Measurements from ENCODE around the gene RBMS3. TPM values are rescaled to one million over a fixed set of nuclear protein-coding genes. Genes with fewer than 3 reads are reported as not detected.

Gene RBMS3
- total and polyA plus RNA-seq, 9 donors, result 11.6 to 79.2 (median 63.1) TPM

DNA sequence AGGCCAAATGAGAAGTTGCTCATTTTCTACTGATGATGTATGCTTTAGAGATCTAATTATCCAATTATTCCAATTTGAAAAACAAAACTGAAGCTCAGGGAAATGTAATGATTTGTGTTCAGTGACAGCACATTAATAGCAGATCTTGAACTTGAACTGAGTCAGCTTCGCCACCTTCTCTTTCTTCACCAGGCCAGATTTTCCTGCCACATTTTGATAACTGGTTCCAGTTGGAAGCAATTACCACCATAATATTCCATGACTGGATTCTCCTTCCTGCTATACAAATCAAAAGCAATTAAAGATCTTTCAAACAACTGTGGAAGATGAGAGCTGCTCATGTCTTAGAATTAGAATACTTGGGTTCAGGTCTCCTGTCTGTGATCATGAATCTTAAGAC lies 334.1 kb downstream of the RBMS3 start:
- 90 to 100% (median 97%) methylated on average over 1 of the region's 1 CpG for WGBS, 3 donors
- intact Hi-C loops (cut with DNase I), result no loop called here
- no peak for TF ChIP-seq POLR2A (IDR thresholded peaks at IDR 0.05)
- TF ChIP-seq, protein P1, sequence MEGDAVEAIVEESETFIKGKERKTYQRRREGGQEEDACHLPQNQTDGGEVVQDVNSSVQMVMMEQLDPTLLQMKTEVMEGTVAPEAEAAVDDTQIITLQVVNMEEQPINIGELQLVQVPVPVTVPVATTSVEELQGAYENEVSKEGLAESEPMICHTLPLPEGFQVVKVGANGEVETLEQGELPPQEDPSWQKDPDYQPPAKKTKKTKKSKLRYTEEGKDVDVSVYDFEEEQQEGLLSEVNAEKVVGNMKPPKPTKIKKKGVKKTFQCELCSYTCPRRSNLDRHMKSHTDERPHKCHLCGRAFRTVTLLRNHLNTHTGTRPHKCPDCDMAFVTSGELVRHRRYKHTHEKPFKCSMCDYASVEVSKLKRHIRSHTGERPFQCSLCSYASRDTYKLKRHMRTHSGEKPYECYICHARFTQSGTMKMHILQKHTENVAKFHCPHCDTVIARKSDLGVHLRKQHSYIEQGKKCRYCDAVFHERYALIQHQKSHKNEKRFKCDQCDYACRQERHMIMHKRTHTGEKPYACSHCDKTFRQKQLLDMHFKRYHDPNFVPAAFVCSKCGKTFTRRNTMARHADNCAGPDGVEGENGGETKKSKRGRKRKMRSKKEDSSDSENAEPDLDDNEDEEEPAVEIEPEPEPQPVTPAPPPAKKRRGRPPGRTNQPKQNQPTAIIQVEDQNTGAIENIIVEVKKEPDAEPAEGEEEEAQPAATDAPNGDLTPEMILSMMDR (IDR thresholded peaks at IDR 0.05), result no peak
- no peak for TF ChIP-seq EP300 (IDR thresholded peaks at IDR 0.05)
- Histone ChIP-seq H3K4me3 (no peak overlapping the region), H3K27me3 (no peaks in the 10 kb centered on the region), H3K9me3 (no peaks in the 10 kb centered on the region), H3K4me1 (ENCODE audit: insufficient read depth) (no peaks in the 10 kb centered on the region), H3K27ac (no peak overlapping the region), H3K36me3 (no peaks in the 10 kb centered on the region)
- DNase-seq, result no peak

DNA sequence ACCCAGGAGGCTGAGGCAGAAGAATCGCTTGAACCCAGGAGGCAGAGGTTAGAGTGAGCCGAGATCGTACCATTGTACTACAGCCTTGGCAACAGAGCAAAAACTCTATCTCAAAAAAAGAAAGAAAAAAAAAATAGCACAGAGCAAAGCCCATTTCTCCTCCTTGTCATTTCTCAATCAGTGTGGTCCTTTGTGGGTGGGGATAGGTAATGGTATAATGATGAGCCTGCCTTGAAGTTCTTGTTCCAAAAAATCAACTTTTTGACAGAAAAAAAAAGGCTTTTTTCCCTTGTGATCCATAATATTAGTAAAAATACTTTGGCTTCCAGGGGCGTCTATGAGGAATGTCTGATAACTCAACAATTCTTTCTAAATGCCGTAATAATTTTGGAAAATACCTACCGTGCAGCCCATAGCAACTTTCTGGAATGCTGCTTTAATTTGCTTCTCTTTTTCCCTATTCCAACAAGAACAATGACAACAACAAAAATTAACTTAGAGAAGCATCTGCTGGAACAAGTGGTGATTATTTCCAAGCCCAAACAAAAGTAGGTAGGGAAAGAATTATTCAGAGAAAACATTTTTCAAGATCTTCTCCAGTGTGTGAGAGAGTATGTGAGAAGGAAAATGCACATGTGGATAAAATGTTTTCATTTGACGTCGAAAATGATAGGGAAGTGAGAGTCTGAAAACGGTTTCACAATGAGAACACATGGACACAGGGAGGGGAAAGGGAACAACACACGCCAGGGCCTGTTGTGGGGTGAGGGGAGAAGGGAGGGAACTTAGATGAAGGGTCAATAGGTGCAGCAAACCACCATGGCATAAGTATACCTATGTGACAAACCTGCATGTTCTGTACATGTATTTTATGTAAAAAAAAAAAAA lies 337.8 kb downstream of the RBMS3 start:
- no peaks in the 10 kb centered on the region for H3K36me3 ChIP-seq
- H3K27ac ChIP-seq, result peak overlapping the region in 1 of 2 donors; percentile 19
- no peaks in the 10 kb centered on the region for H3K27me3 ChIP-seq
- 22 to 29% (median 26%) methylated on average over 10 of the region's 10 CpGs for WGBS, 3 donors
- H3K4me1 ChIP-seq (ENCODE audit: insufficient read depth), result no peaks in the 10 kb centered on the region
- no peak for TF ChIP-seq EP300 (IDR thresholded peaks at IDR 0.05)
- TF ChIP-seq, protein P1 (IDR thresholded peaks at IDR 0.05), result no peak
- no peak for TF ChIP-seq POLR2A (IDR thresholded peaks at IDR 0.05)
- intact Hi-C loops (cut with DNase I), result no loop called here
- peak in 1 of 5 donors; percentile 25 for DNase-seq
- no peak overlapping the region for H3K4me3 ChIP-seq
- H3K9me3 ChIP-seq, result no peaks in the 10 kb centered on the region

DNA sequence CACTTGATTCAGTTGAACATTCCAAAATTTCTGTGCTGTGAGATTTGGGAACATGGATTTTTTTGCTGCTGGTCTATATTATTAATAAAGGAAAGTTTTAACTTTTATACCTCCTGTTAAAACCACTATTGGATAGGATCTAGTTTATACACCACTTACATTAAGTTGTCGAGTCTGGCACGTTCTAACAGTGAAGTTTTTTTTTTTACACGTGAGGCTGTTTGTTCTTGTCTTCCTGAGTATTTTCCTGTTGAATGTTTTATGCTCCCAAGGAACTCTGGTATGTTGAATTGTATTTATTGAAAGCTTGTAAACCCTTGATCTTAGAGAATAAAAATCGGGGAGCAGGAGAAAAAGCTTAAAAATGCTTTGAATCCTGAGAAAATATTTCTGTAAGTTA lies 338.8 kb downstream of the RBMS3 start:
- no peak overlapping the region for H3K27ac ChIP-seq
- DNase-seq, result no peak
- H3K36me3 ChIP-seq, result no peaks in the 10 kb centered on the region
- H3K4me3 ChIP-seq, result no peak overlapping the region
- H3K9me3 ChIP-seq, result no peaks in the 10 kb centered on the region
- intact Hi-C loops (cut with DNase I), result no loop called here
- TF ChIP-seq EP300 (IDR thresholded peaks at IDR 0.05), result no peak
- H3K4me1 ChIP-seq (ENCODE audit: insufficient read depth), result no peaks in the 10 kb centered on the region
- H3K27me3 ChIP-seq, result no peaks in the 10 kb centered on the region
- WGBS, 3 donors, result 35 to 38% (median 37%) methylated on average over 4 of the region's 4 CpGs

DNA sequence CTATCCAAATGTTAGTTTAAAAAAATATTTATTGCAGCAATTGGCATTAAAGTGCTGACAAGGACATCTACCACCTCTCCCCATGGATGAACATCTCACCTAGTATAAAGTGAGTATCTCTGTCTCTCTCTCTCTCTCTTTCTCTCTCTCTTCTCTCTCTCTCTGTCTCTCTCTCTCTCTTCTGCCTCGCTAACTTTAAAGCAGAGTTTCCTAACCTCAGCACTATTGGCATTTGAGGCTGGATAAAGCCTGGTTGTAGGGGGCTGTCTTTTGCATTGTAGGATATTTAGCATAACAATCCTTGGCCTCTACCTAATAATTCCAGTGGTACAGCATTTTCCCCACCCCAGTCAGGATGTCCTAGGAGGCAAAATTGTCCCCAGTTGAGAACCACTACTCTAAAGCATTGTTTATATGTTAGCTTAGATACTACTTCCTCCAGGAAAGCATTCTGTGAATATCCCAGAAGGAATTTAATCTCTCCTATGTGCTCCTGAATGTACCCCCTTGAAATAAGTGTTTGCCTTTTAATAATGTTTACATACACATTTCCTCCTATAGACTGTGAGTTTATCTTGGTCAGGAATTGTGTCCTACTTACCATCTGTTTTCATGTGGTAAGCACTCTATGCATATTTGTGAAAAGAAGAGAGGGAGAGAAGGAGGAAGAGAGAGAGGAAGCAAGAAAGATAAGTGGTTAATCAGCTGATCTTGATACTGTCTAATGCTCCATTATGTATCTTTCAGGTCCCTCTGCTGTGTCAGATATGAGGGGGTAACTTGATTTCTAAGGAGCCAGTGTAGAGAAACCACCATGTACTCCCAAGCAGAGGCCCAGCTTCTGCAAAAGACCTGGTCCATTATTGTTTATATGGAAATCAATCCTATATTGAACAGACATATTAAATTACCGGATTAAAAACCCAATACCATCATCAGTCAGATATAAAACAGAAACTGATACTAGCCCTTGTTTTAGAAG lies 346.6 kb downstream of the RBMS3 start:
- DNase-seq, result no peak
- Histone ChIP-seq H3K4me3 (no peak overlapping the region), H3K9me3 (no peaks in the 10 kb centered on the region), H3K27ac (no peak overlapping the region), H3K36me3 (no peaks in the 10 kb centered on the region), H3K4me1 (ENCODE audit: insufficient read depth) (peaks cover 2% of the 10 kb centered on the region), H3K27me3 (no peaks in the 10 kb centered on the region)
- WGBS, 3 donors, result 77 to 81% (median 80%) methylated on average over 2 of the region's 2 CpGs
- TF ChIP-seq POLR2A (IDR thresholded peaks at IDR 0.05), result no peak
- TF ChIP-seq EP300 (IDR thresholded peaks at IDR 0.05), result no peak
- TF ChIP-seq, protein P1 (IDR thresholded peaks at IDR 0.05), result no peak
- intact Hi-C loops (cut with DNase I), result no loop called here
